Naive B cell (primary cell): Measurements from ENCODE around the gene PTPRU. TPM values are rescaled to one million over a fixed set of nuclear protein-coding genes. Genes with fewer than 3 reads are reported as not detected.

Source experiments
- ATAC-seq, 2 donors: fragments of 150-1000 bp; cut with Tn5 transposase; 2 replicates each; pipeline ENCODE4 v1.10.0; 2021; ENCODE audit warnings: low read depth in 2 of 2, mild to moderate bottlenecking in 2 of 2, moderate library complexity in 2 of 2
- DNase-seq: peaks from one replicate; pipeline ENCODE4 v3.0.0; 2022
- H3K27ac Mint-ChIP-seq, 6 donors: one replicate each; pipeline ENCODE4 v1.8.0; 2020 to 2022; ENCODE audit warnings: mild to moderate bottlenecking in 6 of 6, mixed read lengths in 6 of 6, moderate library complexity in 5 of 6, inconsistent platforms in 2 of 6
- H3K27me3 Mint-ChIP-seq, 3 donors: one replicate each; pipeline ENCODE4 v1.8.0; 2021 to 2022; ENCODE audit warnings: mixed read lengths in 3 of 3, mild to moderate bottlenecking in 1 of 3
- H3K36me3 Mint-ChIP-seq, 2 donors: one replicate each; pipeline ENCODE4 v1.8.0; 2020 to 2022; ENCODE audit warnings: mixed read lengths in 2 of 2, inconsistent platforms in 1 of 2, mild to moderate bottlenecking in 1 of 2
- H3K4me1 Mint-ChIP-seq, 3 donors: one replicate each; pipeline ENCODE4 v1.8.0; 2020 to 2022; ENCODE audit warnings: mixed read lengths in 3 of 3, inconsistent platforms in 1 of 3, mild to moderate bottlenecking in 1 of 3, moderate library complexity in 1 of 3
- H3K4me3 Mint-ChIP-seq, 8 donors: one replicate each; pipeline ENCODE4 v1.8.0; 2020 to 2022; ENCODE audit warnings: mild to moderate bottlenecking in 8 of 8, mixed read lengths in 8 of 8, moderate library complexity in 8 of 8, inconsistent platforms in 2 of 8
- H3K9me3 Mint-ChIP-seq, 7 donors: one replicate each; pipeline ENCODE4 v1.8.0; 2020 to 2022; ENCODE audit warnings: mixed read lengths in 7 of 7, mild to moderate bottlenecking in 5 of 7, inconsistent platforms in 2 of 7, moderate library complexity in 1 of 7
- polyA plus RNA-seq, 6 donors: library from polyadenylated mRNA; unstranded; fragments of 300-500 nt; fragmentation: Illumina TruSeq; gene quantifications; one replicate each; pipeline ENCODE4 v1.2.3, GENCODE V29; 2021; ENCODE audit warnings: low read depth in 6 of 6

PTPRU gene
- polyA plus RNA-seq, 6 donors from 2014 or later = not detected

DNA sequence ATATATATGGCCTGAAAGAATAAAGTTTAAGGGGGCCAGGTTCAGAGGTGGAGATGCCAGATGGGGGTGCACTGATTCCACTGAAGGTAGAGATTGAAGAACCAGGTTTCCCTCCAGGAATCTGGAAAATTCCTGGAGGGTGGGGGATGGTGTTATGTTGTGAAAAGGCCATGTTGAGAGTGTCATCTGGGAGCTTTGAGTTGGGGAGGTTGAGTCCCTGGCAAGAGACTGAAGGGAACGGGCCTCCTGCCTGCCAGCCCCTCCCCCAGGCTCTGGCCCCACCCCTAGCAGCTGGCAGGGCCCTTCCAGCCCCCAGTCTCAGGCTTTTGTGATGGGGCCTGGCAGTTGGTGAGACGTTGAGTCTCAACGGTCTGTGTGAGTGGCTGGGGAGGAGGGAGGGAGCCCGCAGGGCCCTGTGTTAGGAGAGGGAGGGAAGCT, 4.1 kb downstream of the PTPRU start:
- H3K27ac Mint-ChIP-seq = no peak overlapping the region
- H3K27me3 Mint-ChIP-seq = peaks cover 41 to 54% (median 48%) of the 10 kb centered on the region in 3 donors
- H3K36me3 Mint-ChIP-seq = peaks cover 6 to 11% of the 10 kb centered on the region in 2 donors
- peaks cover 0 to 2% (median 0%) of the 10 kb centered on the region in 7 donors for H3K9me3 Mint-ChIP-seq
- no peak for DNase-seq
- ATAC-seq = no peak
- H3K4me3 Mint-ChIP-seq = no peak overlapping the region
- peaks cover 16 to 17% (median 17%) of the 10 kb centered on the region in 3 donors for H3K4me1 Mint-ChIP-seq

DNA sequence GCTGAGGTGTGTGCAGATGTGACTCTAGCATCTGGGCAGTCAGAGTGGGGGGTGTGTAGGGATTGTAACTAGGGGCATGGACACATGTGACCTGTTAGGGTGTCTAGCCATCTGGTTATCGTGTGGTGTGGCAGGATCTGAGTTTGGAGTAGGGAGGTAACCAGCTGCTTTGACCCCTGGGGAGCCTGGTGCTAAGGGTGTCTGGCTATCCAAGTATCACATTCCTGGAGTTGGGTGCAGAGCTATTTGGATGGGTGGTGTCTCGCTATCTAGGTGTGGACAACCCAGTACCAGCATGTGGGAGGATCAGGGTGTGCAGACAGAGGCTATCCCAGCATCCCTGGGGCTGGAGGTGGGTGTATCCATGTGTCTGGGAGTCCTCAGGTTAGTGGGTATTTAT, 4.7 kb downstream of the PTPRU start:
- H3K27ac Mint-ChIP-seq = no peak overlapping the region
- H3K36me3 Mint-ChIP-seq = peaks cover 6 to 11% of the 10 kb centered on the region in 2 donors
- H3K4me3 Mint-ChIP-seq = no peak overlapping the region
- DNase-seq (no peak), ATAC-seq (no peak)
- peaks cover 36 to 48% (median 48%) of the 10 kb centered on the region in 3 donors for H3K27me3 Mint-ChIP-seq
- peaks cover 0 to 2% (median 0%) of the 10 kb centered on the region in 7 donors for H3K9me3 Mint-ChIP-seq
- H3K4me1 Mint-ChIP-seq = peaks cover 14 to 17% (median 16%) of the 10 kb centered on the region in 3 donors

DNA sequence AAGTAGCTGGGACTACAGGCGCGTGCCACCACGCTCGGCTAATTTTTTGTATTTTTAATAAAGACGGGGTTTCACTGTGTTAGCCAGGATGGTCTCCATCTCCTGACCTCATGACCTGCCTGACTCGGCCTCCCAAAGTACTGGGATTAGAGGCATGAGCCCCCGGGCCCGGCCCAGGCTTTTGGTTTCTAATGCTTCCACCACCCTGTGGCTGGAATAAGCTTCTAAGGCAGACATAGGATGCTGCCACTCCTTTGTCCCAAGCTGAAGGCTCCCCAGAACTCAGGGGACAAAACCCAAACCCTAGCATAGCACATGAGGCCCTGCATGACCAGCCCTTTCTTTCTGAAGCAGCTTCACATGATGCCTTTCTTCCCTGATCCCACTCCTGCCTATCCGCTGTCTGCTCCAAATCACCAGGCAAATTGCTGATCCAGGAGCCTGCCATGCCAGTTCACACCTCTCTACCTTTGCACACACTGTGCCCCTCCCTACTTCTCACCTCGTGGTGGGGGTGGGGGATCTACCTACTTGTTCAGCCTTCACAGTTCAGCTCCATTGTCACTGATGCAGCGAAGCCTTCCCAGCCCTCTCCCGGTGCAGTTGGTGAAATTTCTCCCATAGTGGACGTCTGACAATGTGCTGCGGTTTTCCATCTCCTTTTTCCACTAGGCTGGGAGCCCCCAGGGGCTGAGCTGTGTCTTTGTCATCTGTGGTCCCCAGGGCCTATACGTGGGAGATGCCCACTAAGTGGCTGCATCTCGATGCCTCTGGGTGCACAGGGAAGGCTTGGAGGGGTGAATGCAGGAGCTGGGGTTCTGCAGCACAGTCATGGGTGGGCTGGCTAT, 6.9 kb downstream of the PTPRU start:
- no peak for ATAC-seq
- peaks cover 4 to 6% (median 4%) of the 10 kb centered on the region in 3 donors for H3K4me1 Mint-ChIP-seq
- H3K27ac Mint-ChIP-seq = no peak overlapping the region

DNA sequence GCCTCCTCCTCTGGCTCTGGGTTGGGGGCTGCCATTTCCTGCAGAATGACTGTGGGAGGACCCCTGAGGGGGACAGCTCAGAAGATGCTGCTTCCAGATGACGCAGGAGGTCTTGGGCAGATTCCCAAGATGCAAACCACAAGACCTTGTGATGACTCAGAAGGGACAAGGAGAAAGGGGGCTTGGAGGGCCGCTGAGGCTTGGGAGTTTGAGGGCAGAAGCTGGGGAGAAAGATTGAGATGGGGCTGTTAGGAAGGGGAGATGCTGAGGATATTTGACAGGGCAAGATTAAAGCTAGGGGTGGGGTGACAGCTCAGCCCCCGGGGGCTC, 7.5 kb downstream of the PTPRU start:
- ATAC-seq = no peak
- Mint-ChIP-seq H3K27ac (no peak overlapping the region), H3K36me3 (no peaks in the 10 kb centered on the region), H3K4me3 (no peak overlapping the region), H3K27me3 (peaks cover 24 to 51% (median 51%) of the 10 kb centered on the region in 3 donors), H3K9me3 (no peaks in the 10 kb centered on the region), H3K4me1 (peaks cover 0 to under 1% (median 0%) of the 10 kb centered on the region in 3 donors)
- DNase-seq = no peak

More for the DNA sequence above, 6.9 kb downstream of the PTPRU start:
- no peak for DNase-seq
- Mint-ChIP-seq H3K27me3 (peaks cover 23 to 53% (median 51%) of the 10 kb centered on the region in 3 donors), H3K4me3 (no peak overlapping the region), H3K9me3 (no peaks in the 10 kb centered on the region), H3K36me3 (no peaks in the 10 kb centered on the region)

DNA sequence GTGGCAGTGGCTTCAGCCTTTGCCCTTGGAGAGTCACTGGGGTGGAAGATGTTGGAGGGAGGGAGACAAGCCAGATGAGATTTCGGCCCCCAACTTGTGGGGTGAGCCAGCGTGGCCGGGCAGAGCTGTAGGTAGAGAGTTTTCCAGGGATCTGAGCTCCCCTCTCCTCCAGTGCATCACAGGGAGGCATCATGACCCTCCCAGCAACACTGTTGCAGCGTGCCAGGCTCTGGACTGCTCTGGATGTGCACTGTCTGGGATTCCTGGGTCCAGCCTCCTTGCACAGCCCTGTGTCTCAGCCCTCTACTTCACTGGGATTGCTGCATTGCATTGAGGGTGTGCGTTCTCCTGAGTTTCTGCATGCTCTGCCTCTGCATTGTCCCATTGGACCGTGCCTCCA, 8.9 kb downstream of the PTPRU start:
- no peak overlapping the region for H3K4me3 Mint-ChIP-seq
- H3K27me3 Mint-ChIP-seq = peaks cover 12 to 51% (median 48%) of the 10 kb centered on the region in 3 donors
- H3K4me1 Mint-ChIP-seq = no peaks in the 10 kb centered on the region
- no peak overlapping the region for H3K27ac Mint-ChIP-seq
- H3K36me3 Mint-ChIP-seq = no peaks in the 10 kb centered on the region
- ATAC-seq (no peak), DNase-seq (no peak)
- no peaks in the 10 kb centered on the region for H3K9me3 Mint-ChIP-seq

DNA sequence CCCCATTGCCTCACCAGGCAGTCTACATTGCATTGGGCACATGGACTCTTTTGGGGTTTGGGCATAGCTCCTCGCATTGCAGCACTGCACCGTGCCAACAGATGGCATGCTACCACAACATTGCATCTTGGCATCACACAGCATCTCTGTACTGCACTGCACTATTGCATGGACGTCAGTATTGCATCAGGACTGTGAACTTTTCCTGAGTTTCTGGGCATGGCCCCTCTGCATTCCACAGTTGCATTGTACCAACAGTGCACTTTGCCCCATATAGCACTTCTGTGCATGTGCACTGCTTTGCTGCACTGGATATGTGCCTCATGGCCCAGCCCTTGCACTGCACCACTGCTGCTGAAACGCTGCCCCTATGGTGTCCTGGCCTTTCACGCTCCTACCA, 9.6 kb downstream of the PTPRU start:
- peak in 1 of 2 donors; percentile 37 for ATAC-seq
- no peak overlapping the region for H3K27ac Mint-ChIP-seq
- no peak for DNase-seq
- H3K4me1 Mint-ChIP-seq = no peaks in the 10 kb centered on the region
- H3K4me3 Mint-ChIP-seq = no peak overlapping the region
- H3K9me3 Mint-ChIP-seq = no peaks in the 10 kb centered on the region
- peaks cover 11 to 47% (median 44%) of the 10 kb centered on the region in 3 donors for H3K27me3 Mint-ChIP-seq
- H3K36me3 Mint-ChIP-seq = no peaks in the 10 kb centered on the region

DNA sequence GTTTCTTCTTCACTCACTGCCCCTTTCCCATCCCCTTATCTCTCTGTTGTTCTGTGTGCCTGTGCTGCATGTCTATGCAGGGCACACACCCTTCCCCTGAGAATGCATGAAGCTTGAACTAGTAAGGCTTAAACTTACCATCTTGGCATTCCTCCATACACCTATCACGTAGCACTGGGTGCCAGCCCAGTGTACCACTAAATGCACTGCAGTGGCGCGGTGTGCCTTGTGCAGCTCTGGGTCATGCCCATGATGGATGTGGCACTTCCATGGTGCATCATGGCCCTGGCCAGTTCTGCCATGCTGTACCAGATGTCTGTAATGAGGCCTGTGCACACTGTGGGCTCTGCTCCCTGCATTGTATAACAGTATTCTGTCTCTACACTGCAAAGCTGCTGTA, 10.7 kb downstream of the PTPRU start:
- no peak overlapping the region for H3K4me3 Mint-ChIP-seq
- ATAC-seq = no peak
- peaks cover 6 to 39% (median 32%) of the 10 kb centered on the region in 3 donors for H3K27me3 Mint-ChIP-seq
- H3K9me3 Mint-ChIP-seq = no peaks in the 10 kb centered on the region
- no peaks in the 10 kb centered on the region for H3K4me1 Mint-ChIP-seq
- DNase-seq = no peak
- H3K27ac Mint-ChIP-seq = peak overlapping the region in 1 of 6 donors; percentile 1
- no peaks in the 10 kb centered on the region for H3K36me3 Mint-ChIP-seq

DNA sequence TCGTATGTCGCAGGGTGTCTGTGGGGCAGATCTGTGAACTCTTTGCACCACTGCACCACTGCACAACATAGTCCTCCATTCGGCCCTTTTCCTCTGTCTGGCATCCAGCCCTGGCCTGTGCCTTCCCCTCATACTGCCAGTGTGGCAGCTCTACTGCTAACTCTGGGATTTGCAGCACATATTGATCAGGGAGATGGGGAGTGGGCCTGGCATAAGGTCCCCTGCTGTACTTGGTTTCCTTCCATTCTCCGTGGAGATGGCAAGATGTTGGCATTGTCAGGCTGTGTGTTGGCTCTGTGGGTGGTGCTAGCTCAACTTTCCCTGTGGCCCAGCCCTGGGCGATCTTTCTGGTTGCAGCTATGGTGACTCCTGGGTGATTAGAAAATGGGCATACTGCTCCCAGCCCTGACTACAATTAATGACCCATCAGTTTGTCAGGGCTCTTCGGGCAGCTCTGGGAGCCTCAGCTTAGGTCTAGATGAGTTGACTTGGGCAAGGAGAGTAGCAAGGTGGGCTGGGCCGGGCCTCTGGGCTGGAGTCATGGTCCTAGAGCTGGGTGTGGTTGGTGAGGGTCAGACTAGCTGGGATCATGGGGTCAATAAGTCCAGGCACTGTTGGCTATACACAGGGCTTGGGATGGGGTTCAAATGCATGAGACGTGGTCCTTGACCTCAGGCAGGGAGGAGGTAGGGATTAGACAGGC, 11.4 kb downstream of the PTPRU start:
- H3K4me1 Mint-ChIP-seq = no peaks in the 10 kb centered on the region
- H3K27ac Mint-ChIP-seq = no peak overlapping the region
- DNase-seq (no peak), ATAC-seq (no peak)
- no peak overlapping the region for H3K4me3 Mint-ChIP-seq
- no peaks in the 10 kb centered on the region for H3K36me3 Mint-ChIP-seq
- no peaks in the 10 kb centered on the region for H3K9me3 Mint-ChIP-seq
- H3K27me3 Mint-ChIP-seq = peaks cover 6 to 39% (median 30%) of the 10 kb centered on the region in 3 donors

DNA sequence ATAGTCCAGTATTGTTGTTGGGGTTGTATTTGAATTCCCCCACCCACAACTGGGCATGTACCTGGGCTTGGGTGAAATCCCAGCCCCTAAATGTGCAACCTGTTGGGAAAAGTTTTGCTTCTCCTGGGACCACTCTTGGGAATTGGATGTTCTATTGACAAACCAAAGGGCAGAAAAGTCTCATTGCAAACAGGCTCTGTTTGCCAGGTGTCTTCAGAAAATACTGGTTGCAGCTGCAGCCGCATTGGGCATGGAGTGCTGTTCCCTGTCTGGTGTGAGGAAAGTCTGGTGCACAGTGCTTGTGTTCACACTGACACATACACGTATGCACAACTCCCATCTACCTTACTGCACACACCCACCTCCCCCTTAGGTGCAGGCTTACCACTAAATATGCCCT, 12.1 kb downstream of the PTPRU start:
- no peak overlapping the region for H3K4me3 Mint-ChIP-seq
- H3K4me1 Mint-ChIP-seq = no peaks in the 10 kb centered on the region
- H3K36me3 Mint-ChIP-seq = no peaks in the 10 kb centered on the region
- peaks cover 6 to 39% (median 30%) of the 10 kb centered on the region in 3 donors for H3K27me3 Mint-ChIP-seq
- DNase-seq (no peak), ATAC-seq (no peak)
- no peak overlapping the region for H3K27ac Mint-ChIP-seq
- H3K9me3 Mint-ChIP-seq = no peaks in the 10 kb centered on the region

DNA sequence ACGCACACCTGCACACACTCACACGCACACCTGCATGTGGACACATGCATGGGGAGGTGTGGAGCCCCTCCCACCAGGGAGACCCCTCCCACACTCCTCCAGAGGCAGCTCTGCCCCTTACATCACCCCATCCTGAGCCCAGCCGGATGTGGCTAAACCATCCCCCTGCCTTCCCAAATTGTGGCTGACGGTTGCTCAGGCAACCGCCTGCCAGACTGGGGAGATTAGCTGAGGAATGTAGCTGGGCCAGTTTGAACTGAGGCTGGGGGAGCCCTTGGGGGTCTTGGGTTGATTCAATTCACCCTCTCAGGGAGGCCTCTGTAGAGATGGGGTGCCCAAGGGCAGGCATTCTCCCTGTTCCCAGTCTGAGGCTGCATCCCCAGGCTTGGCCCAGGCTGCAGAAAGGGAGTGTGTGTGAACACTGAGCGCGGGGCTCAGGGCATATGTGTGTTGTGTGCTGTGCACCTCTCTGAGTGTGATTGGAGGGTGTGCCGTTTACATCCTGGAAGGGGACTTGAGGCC, 12.9 kb downstream of the PTPRU start:
- Mint-ChIP-seq H3K9me3 (no peaks in the 10 kb centered on the region), H3K4me1 (no peaks in the 10 kb centered on the region), H3K27me3 (peaks cover 6 to 39% (median 31%) of the 10 kb centered on the region in 3 donors), H3K36me3 (no peaks in the 10 kb centered on the region), H3K4me3 (peak overlapping the region in 1 of 8 donors; percentile 36), H3K27ac (no peak overlapping the region)
- DNase-seq (no peak), ATAC-seq (no peak)

DNA sequence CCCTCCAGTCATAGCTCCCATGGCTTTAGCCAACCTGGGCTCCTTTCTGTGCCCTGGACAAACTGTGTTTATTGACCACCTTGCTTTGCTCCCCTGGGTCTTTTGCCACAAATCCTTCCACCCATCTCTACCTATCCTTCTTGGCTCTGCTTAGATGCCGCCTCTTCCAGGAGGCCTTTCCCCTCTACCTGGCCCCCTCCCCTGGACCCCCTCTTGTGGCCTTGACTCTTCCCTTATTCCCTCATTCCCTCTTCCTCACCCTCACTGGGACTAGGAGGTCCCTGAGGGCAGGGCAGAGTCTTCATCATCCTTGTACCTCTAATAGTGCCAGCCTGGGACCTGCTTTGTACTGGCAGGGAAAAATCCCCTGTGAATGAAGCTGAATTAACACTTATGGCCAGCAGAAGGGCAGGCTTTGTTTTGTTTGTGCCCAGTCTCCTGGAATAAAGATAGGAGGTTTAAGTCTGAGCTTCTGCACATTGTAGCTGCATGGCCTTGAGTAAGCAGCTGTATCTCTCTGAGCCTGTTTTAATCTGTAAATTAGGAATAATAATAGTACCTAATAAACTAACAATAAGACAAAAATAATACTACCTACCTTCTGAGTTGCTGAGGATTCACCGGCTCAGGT, 13.7 kb downstream of the PTPRU start:
- Mint-ChIP-seq H3K27ac (no peak overlapping the region), H3K27me3 (peaks cover 6 to 46% (median 39%) of the 10 kb centered on the region in 3 donors), H3K9me3 (no peaks in the 10 kb centered on the region), H3K4me3 (no peak overlapping the region), H3K4me1 (no peaks in the 10 kb centered on the region), H3K36me3 (no peaks in the 10 kb centered on the region)
- no peak for ATAC-seq
- DNase-seq = no peak

DNA sequence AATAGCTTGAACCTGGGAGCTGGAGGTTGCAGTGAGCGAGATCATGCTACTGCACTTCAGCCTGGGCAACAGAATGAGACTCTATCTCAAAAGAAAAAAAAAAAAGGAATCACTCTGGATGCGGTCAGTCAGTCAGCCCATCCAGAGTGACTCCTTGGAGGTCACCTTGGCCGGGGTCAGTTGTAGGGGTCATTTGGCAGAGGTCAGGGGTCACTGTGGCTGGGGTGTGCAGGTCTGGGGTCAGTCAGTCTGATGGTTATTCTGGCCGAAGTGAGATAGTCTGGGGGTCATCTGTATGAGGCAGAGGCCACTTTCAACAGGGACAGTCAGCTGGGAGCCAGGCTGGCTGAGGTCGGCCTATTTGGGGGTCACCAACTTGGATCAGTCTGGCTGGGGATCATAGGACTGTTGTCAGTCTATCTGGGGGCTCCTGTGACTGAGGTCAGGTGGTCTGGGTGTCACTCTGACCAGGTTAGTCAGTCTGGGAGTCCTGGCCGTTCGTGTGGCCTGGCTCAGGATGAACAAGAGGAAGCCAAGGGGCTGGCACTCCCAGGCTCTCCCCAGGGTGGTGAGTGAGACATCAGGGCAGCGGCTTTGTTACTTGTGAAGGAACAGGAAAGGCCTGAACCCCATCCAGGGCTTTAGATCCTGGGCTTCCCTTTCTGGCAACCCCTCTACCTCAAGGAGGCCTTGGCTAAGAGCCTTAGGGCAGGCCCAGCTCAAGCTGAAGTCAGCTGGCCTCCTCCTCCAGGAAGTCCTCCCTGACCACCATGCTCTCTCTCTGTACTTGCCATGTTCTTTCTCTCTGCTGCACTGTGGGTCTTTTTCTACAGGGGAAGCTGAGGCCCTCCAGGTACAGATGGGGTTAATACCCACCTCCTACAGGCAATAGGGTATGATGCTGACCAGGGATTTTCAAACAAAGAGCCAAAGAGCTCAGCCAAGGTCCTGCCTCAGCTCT, 15.1 kb downstream of the PTPRU start:
- Mint-ChIP-seq H3K9me3 (no peaks in the 10 kb centered on the region), H3K36me3 (no peaks in the 10 kb centered on the region), H3K27me3 (peaks cover 6 to 60% (median 53%) of the 10 kb centered on the region in 3 donors), H3K4me1 (no peaks in the 10 kb centered on the region), H3K4me3 (no peak overlapping the region), H3K27ac (peak overlapping the region in 1 of 6 donors; percentile 78)
- ATAC-seq (no peak), DNase-seq (no peak)
